Heart right ventricle (tissue), 16 donors: ENCODE data around the gene KLF1. TPM values are rescaled to one million over a fixed set of nuclear protein-coding genes. Genes with fewer than 3 reads are reported as not detected.

Experiments
- ATAC-seq, 8 donors: fragments of 200-7000 bp; cut with Tn5 transposase; one replicate each; pipeline ENCODE4 v1.9.1; 2020; ENCODE audit warnings: mild to moderate bottlenecking in 8 of 8, moderate library complexity in 8 of 8, moderate number of reproducible peaks in 1 of 8
- DNase-seq, 2 donors: peaks; one replicate each; pipeline ENCODE4 v3.0.0-alpha.2; 2020
- H3K27ac ChIP-seq, 10 donors: fragments of 200-600 bp; sonication (generic) in 2 of 10; one replicate each; pipeline versions ENCODE4 v1.5.0 to v1.8.0; 2020 to 2022; ENCODE audit warnings: mild to moderate bottlenecking in 3 of 10
- H3K27me3 ChIP-seq, 7 donors: fragments of 200-600 bp; one replicate each; pipeline ENCODE4 v1.8.0; 2021 to 2022; ENCODE audit warnings: mild to moderate bottlenecking in 2 of 7
- H3K36me3 ChIP-seq, 9 donors: fragments of 200-600 bp; sonication (generic) in 1 of 9; one replicate each; pipeline versions ENCODE4 v1.5.0 to v1.8.0; 2020 to 2022; ENCODE audit warnings: mild to moderate bottlenecking in 2 of 9
- H3K4me1 ChIP-seq, 9 donors: fragments of 200-600 bp; sonication (generic) in 1 of 9; one replicate each; pipeline versions ENCODE4 v1.5.0 to v1.8.0; 2020 to 2022; ENCODE audit warnings: mild to moderate bottlenecking in 4 of 9
- H3K4me3 ChIP-seq, 10 donors: fragments of 200-600 bp; sonication (generic) in 2 of 10; one replicate each; pipeline versions ENCODE4 v1.5.0 to v1.8.0; 2020 to 2022; ENCODE audit warnings: mild to moderate bottlenecking in 7 of 10, moderate library complexity in 2 of 10
- H3K9me3 ChIP-seq, 11 donors: fragments of 200-600 bp in 10 of 11; sonication (generic) in 2 of 11; one replicate each; pipeline versions ENCODE4 v1.5.0 to v1.8.0; 2013 to 2022; ENCODE audit warnings: mild to moderate bottlenecking in 2 of 11, control low read depth in 1 of 11, moderate library complexity in 1 of 11
- CTCF ChIP-seq, 9 donors: fragments of 200-600 bp; sonication (generic) in 2 of 9; IDR thresholded peaks; one replicate each; pipeline versions ENCODE4 v1.5.0 to v1.8.0; 2021 to 2022; ENCODE audit warnings: antibody characterized with exemption in 9 of 9, mild to moderate bottlenecking in 5 of 9, moderate library complexity in 1 of 9
- WGBS, 2 donors: extraction: QIAGEN DNeasy Blood & Tissue Kit; methylation state at CpG; one replicate each; pipeline ENCODE4 v1.1.7; 2013; ENCODE audit warnings: inconsistent platforms in 1 of 2; 5-methylcytosine and 5-hydroxymethylcytosine counted together
- intact Hi-C, 10 donors: fragments of 100-400 bp; cut with DNase I; formaldehyde crosslinking; loops; one replicate each; pipeline versions ENCODE4 v1.11.1 to v1.14.2; 2022
- polyA plus RNA-seq, 2 donors: library from polyadenylated mRNA; stranded (reverse); fragments of 200-250 nt; gene quantifications; one replicate each; pipeline ENCODE4 v1.2.3, GENCODE V29; 2013
- total RNA-seq, 10 donors: library from RNA; stranded (reverse); fragmentation: NEBNext Ultra II Directional in 3 of 10; extraction: Animal tissue kit (Norgen Biotek cat#: 25700) in 3 of 10; gene quantifications; one replicate each; pipeline versions ENCODE4 v1.2.1 to v1.2.4, GENCODE V29; 2021 to 2023
- donor health status: Arrhythmogenic right ventricular cardiomyopathy.
- donor health status: ischemic (EF 13 %, LVEDD 7.1; RV severe dilation, severe dysfunction).
- donor health status: healthy with polysubstance abuse.
- donor health status: DM: no; HTN: yes; CAD: no.
- donor health status: DM: no; HTN: no; CAD: no.
- donor health status: ischemic (EF 25% LVEDD 6.9; RV normal size, moderate dysfunction).
- donor health status: ischemic (EF 25% LVEDD 5.7; RV mildly dilated, moderate dysfunction).
- donor health status: healthy.
- donor health status: DM: yes; HTN: yes; CAD: no.
- donor health status: Ischemic cardiomyopathy.
- donor health status: ischemic (EF 35%, LVEDD 5.7; RV mildly dilated, moderate dysfunction).
- donor health status: nonischemic (EF 11% LVEDD 7.7; RV severe dilation, severe dysfunction).
- donor health status: DM: yes; HTN: yes; CAD: no.
- donor health status: PGD.
- donor health status: ischemic (EF 29% LVEDD 5.4; RV normal size, mild dysfunction).
- donor health status: nonischemic (EF 23%, LVEDD 6.1; RV moderate dilation, normal function).

KLF1 gene
- total and polyA plus RNA-seq, 12 donors: 0.13 TPM; not detected in 11

GRCh38 chr19:12840091-12841079 is 46.6 kb downstream of the KLF1 start:
- Histone ChIP-seq H3K36me3 (no peaks in the 10 kb centered on the region), H3K27me3 (peaks cover 16 to 100% (median 94%) of the 10 kb centered on the region in 7 donors), H3K27ac (no peak overlapping the region), H3K4me1 (peaks cover 0 to 25% (median 14%) of the 10 kb centered on the region in 9 donors), H3K9me3 (no peaks in the 10 kb centered on the region), H3K4me3 (peak overlapping the region in 8 of 10 donors; percentile 8 to 33 (median 20))
- DNase-seq: peak in 1 of 2 donors; percentile 38
- peak in 6 of 8 donors; percentile 16 to 53 (median 36) for ATAC-seq
- 22 to 24% methylated on average over 41 to 43 of the region's 43 CpGs for WGBS, 2 donors
- intact Hi-C loops: loop anchor here in 4 of 10 donors (5.0 to 10.0 kb wide), 3 partner anchors 33 to 73 kb away; partner anchors contain the start of genes HOOK2 (in 1 of the 4) and RNASEH2A (in 1 of the 4)
- no peak for TF ChIP-seq CTCF (IDR thresholded peaks at IDR 0.05)

GRCh38 chr19:12838886-12839756 is 47.9 kb downstream of the KLF1 start:
- intact Hi-C loops: no loop called here
- Histone ChIP-seq H3K36me3 (no peaks in the 10 kb centered on the region), H3K9me3 (no peaks in the 10 kb centered on the region), H3K27me3 (peaks cover 22 to 100% (median 99%) of the 10 kb centered on the region in 7 donors), H3K27ac (no peak overlapping the region), H3K4me3 (peak overlapping the region in 5 of 10 donors; percentile 7 to 38 (median 27)), H3K4me1 (peaks cover 0 to 30% (median 19%) of the 10 kb centered on the region in 9 donors)
- TF ChIP-seq CTCF (IDR thresholded peaks at IDR 0.05): no peak
- DNase-seq: no peak
- ATAC-seq: no peak
- WGBS, 2 donors: 22 to 23% methylated on average over 21 of the region's 21 CpGs

- Histone ChIP-seq H3K4me3 (peak within 1 kb of the TSS in 8 of 10 donors; percentile 7 to 38 (median 31)), H3K27me3 (peaks cover 29 to 100% (median 99%) of the 10 kb centered on the region in 7 donors), H3K27ac (no peak within 1 kb of the TSS), H3K36me3 (no peaks in the 10 kb centered on the region), H3K4me1 (peaks cover 4 to 36% (median 23%) of the 10 kb centered on the region in 9 donors), H3K9me3 (no peaks in the 10 kb centered on the region)
- intact Hi-C loops: no loop called here
- WGBS, 2 donors: 1% methylated on average over 27 to 55 of the region's 69 CpGs
- ATAC-seq (peak in 7 of 8 donors; percentile 38 to 61 (median 49)), DNase-seq (peak in 1 of 2 donors; percentile 25)
- peak; percentile 33 to 64 (median 37) for TF ChIP-seq CTCF (IDR thresholded peaks at IDR 0.05)
Measured at GRCh38 chr19:12838182-12838885, 48.7 kb downstream of the KLF1 start, which contains the start of gene MAST1. TSS of gene MAST1 (plus strand) at chr19:12838515. CDS start at chr19:12838573, 58 bp downstream.
